Psoas muscle (tissue), 8 donors: Measurements from ENCODE around the gene SMPD1. TPM values are rescaled to one million over a fixed set of nuclear protein-coding genes. Genes with fewer than 3 reads are reported as not detected.

ENCODE experiments used
- ATAC-seq, 4 donors: fragments of 200-7000 bp; cut with Tn5 transposase; one replicate each; pipeline ENCODE4 v1.9.1; 2020; ENCODE audit warnings: moderate library complexity in 3 of 4, mild to moderate bottlenecking in 2 of 4
- DNase-seq, 2 donors: peaks; one replicate each; pipeline ENCODE4 v3.0.0-alpha.2; 2020
- H3K27ac ChIP-seq: fragments of 200-600 bp; one replicate; pipeline ENCODE4 v1.8.0; 2022
- H3K27me3 ChIP-seq, 3 donors: fragments of 200-600 bp in 1 of 3; one replicate each; pipeline versions ENCODE4 v1.6.1 to v1.8.0; 2013 to 2022; ENCODE audit warnings: low read length in 2 of 3, mild to moderate bottlenecking in 2 of 3, moderate library complexity in 1 of 3; ENCODE audit not compliant: insufficient read depth in 3 of 3
- H3K36me3 ChIP-seq, 2 donors: fragments of 200-600 bp in 1 of 2; one replicate each; pipeline versions ENCODE4 v1.6.1 to v1.8.0; 2013 to 2022; ENCODE audit warnings: low read depth in 1 of 2, mild to moderate bottlenecking in 1 of 2, moderate library complexity in 1 of 2; ENCODE audit not compliant: insufficient read depth in 1 of 2
- H3K4me1 ChIP-seq: fragments of 200-600 bp; one replicate; pipeline ENCODE4 v1.8.0; 2022
- H3K4me3 ChIP-seq: fragments of 200-600 bp; one replicate; pipeline ENCODE4 v1.8.0; 2022; ENCODE audit warnings: mild to moderate bottlenecking
- H3K9me3 ChIP-seq: fragments of 200-600 bp; one replicate; pipeline ENCODE4 v1.8.0; 2022
- CTCF ChIP-seq: fragments of 200-600 bp; IDR thresholded peaks from one replicate; pipeline ENCODE4 v1.8.0; 2022; ENCODE audit warnings: antibody characterized with exemption
- WGBS, 3 donors: extraction: QIAGEN DNeasy Blood & Tissue Kit; methylation state at CpG; one replicate each; pipeline versions ENCODE4 v1.1.6 to v1.1.7; 2013; 5-methylcytosine and 5-hydroxymethylcytosine counted together
- intact Hi-C, 2 donors: fragments of 100-400 bp; cut with DNase I; formaldehyde crosslinking; loops; one replicate each; pipeline versions ENCODE4 v1.11.0 to v1.14.2; 2022
- polyA plus RNA-seq, 3 donors: library from polyadenylated mRNA; stranded (reverse); fragments of 200-250 nt; gene quantifications; one replicate each; pipeline ENCODE4 v1.2.3, GENCODE V29; 2013
- total RNA-seq, 4 donors: library from RNA; stranded (reverse); fragmentation: NEBNext Ultra II Directional in 2 of 4; extraction: Animal tissue kit (Norgen Biotek cat#: 25700) in 2 of 4; gene quantifications; one replicate each; pipeline versions ENCODE4 v1.2.1 to v1.2.4, GENCODE V29; 2021 to 2023
- donor health status: healthy with polysubstance abuse.
- donor health status: DM: no; HTN: no; CAD: no; lungs with moderate emphysema.
- donor health status: Bipolar disorder and iron deficiency.
- donor health status: healthy.
- donor health status: DM: yes; HTN: yes; CAD: no.
- donor health status: DM: no; HTN: no; CAD: no.
- donor health status: DM: no; HTN: no; CAD: no.
- donor health status: DM: yes; HTN: yes; CAD: no.

SMPD1 gene
- total and polyA plus RNA-seq, 7 donors: 32.7 to 57.4 (median 37.9) TPM

- no peak for ATAC-seq
These were observed 12.3 kb downstream of the SMPD1 start for GRCh38 chr11:6402561-6402981.

GRCh38 chr11:6403539-6403938 is 13.3 kb downstream of the SMPD1 start:
- ATAC-seq (no peak), DNase-seq (no peak)
- no peak for TF ChIP-seq CTCF
- Histone ChIP-seq H3K27ac (no peak overlapping the region), H3K27me3 (no peaks in the 10 kb centered on the region), H3K4me3 (no peak overlapping the region), H3K4me1 (no peaks in the 10 kb centered on the region), H3K36me3 (peaks cover 0 to 43% of the 10 kb centered on the region in 2 donors), H3K9me3 (no peaks in the 10 kb centered on the region)
- 88 to 89% (median 89%) methylated on average over 8 of the region's 8 CpGs for WGBS, 3 donors
- intact Hi-C loops: no loop called here

More at GRCh38 chr11:6402561-6402981, 12.3 kb downstream of the SMPD1 start:
- Histone ChIP-seq H3K9me3 (no peaks in the 10 kb centered on the region), H3K36me3 (peaks cover 0 to 53% of the 10 kb centered on the region in 2 donors), H3K27ac (no peak overlapping the region), H3K4me3 (no peak overlapping the region), H3K27me3 (no peaks in the 10 kb centered on the region), H3K4me1 (no peaks in the 10 kb centered on the region)
- DNase-seq: no peak
- intact Hi-C loops: no loop called here
- 86 to 98% (median 90%) methylated on average over 7 of the region's 7 CpGs for WGBS, 3 donors
- TF ChIP-seq CTCF: no peak

GRCh38 chr11:6404342-6405051 is 14.2 kb downstream of the SMPD1 start:
- Histone ChIP-seq H3K27me3 (no peaks in the 10 kb centered on the region), H3K36me3 (peaks cover 0 to 40% of the 10 kb centered on the region in 2 donors), H3K4me1 (no peaks in the 10 kb centered on the region), H3K27ac (no peak overlapping the region), H3K4me3 (no peak overlapping the region), H3K9me3 (no peaks in the 10 kb centered on the region)
- ATAC-seq (peak in 1 of 4 donors; percentile 26), DNase-seq (no peak)
- WGBS, 3 donors: 76 to 84% (median 78%) methylated on average over 16 of the region's 16 CpGs
- TF ChIP-seq CTCF: no peak
- intact Hi-C loops: no loop called here

DNA sequence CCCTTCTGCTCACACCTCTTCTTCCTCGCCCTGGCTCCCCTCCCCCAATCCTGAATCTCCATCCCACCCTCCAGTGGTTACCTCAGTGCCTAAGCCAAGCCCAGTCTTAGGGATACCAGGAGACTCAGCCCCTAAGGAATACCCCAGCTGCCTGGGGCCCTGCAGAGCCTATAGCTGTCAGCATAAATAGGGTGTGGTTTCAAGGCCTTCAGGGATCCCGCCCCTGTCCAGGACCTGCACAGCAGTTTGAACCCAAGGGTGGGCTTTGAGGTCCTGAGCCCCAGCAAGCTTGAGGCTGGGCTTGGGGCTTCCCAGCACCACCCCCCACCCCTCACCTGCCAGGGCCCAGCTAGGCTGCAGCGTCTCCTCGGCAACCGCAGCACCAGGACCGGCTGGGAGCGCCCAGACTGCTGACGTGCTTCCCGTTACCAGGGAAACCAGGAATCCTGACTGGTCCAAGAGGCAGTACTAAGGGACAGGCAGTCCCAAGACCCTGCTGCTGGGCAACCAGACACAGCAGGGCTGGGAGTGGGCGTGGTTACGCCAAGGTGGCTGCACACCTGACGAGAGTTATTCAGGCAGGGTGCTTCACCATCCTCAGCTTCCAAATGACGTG is 14.9 kb downstream of the SMPD1 start:
- TF ChIP-seq CTCF: no peak
- Histone ChIP-seq H3K4me1 (no peaks in the 10 kb centered on the region), H3K27me3 (no peaks in the 10 kb centered on the region), H3K36me3 (peaks cover 0 to 45% of the 10 kb centered on the region in 2 donors), H3K4me3 (no peak overlapping the region), H3K9me3 (no peaks in the 10 kb centered on the region), H3K27ac (no peak overlapping the region)
- no peak for DNase-seq
- intact Hi-C loops: no loop called here
- no peak for ATAC-seq
- WGBS, 3 donors: 75 to 77% (median 77%) methylated on average over 13 of the region's 13 CpGs
